HG02798 (cell line): ENCODE data around the gene TMPO.
"Not testable (repeated sequence)": the region's sequence is repeated elsewhere in the genome, so short reads cannot be mapped to it uniquely, and the experiment has no call there.

ENCODE experiments used
- ATAC-seq: cut with Tn5 transposase; IDR thresholded peaks from one replicate; pipeline ENCODE4 v1.9.1; 2021; ENCODE audit warnings: mild to moderate bottlenecking; ENCODE audit not compliant: unreplicated experiment, poor library complexity

TMPO gene, protein sequence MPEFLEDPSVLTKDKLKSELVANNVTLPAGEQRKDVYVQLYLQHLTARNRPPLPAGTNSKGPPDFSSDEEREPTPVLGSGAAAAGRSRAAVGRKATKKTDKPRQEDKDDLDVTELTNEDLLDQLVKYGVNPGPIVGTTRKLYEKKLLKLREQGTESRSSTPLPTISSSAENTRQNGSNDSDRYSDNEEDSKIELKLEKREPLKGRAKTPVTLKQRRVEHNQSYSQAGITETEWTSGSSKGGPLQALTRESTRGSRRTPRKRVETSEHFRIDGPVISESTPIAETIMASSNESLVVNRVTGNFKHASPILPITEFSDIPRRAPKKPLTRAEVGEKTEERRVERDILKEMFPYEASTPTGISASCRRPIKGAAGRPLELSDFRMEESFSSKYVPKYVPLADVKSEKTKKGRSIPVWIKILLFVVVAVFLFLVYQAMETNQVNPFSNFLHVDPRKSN

GRCh38 chr12:98515287-98516110, at the start of gene TMPO:
Gene TMPO, plus strand, starts transcription at chr12:98515590. Its CDS starts 278 bp downstream, at chr12:98515868.
- ATAC-seq, result peak; percentile 83

DNA sequence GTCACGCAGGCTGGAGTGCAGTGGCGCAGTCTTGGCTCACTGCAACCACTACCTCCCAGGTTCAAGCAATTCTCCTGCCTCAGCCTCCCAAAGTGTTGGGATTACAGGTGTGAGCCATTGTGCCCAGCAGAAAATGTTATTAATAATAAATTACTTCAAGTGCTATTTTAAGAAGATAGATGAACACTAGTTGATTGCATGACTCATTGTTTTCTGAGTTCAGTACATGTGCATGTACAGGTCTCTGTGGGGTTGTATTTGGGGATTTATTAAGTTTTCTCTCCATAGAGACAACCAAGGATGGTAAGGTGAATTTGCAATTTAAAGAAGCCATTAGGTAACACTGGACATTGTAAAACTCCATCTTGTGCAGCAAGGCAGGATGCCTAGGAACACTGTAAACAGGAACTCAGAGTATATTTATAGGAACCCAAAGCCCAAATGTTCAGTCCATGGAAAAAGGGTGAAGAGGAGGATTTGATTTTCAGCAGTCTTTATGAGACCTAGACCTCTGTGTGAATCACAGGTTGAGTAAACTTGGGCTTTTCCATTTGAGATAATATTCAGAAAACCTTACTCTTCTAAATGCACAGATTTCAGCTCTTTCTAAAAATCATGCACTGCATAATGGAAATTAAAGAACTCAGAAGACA, 49.3 kb upstream of the TMPO start:
- ATAC-seq, result no peak

DNA sequence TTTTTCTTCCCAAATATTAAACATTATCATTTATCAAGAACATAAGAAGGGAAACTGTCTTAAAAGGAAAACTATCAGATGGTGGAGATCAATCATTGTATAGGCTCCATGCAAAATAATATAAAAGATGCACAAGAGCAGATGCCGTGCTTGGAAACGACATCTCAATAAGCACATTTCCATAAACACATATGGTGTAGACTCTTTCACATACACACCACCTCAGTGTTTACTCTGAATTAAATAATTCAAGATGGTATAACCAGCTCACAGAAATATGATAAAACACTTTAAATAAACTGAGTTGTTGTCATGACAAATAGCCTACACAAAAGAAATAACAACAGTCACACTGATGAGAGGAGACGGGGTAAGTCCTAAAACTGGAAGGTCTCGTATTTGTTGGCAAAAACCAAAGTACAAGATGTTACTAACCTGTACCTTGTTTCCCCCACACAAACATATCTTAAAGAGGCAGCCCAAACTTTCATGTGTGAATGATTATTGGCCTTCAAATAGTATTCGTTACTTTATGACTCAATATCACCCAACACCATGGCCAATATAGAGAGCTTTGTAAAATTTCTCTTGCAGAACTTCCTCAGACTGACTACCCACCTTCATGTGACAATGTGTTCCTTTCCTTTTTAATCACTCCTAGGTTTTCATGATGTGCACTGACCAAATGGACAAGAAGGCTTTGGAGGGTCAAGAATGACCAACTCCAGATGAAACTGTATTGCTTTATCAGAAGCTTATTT, 48.6 kb upstream of the TMPO start:
- ATAC-seq, result no peak

DNA sequence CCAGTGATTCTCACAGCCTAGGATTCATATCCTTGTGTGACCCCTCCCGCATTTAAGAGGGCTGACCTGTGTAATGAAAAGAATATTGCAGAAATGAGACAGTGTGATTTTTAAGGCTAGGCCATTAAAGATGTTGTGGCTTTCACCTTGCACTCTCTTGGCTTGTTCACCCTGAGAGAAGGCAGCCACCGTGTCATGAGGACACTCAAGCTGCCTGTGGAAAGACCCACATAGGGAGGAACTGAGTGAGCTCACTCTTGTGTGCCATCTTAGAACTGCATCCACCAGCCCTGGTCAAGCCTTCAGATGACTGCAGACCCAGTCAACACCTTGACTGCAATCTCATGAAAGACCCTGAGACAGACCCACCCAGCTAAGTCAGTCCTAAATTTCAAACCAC, 46.3 kb upstream of the TMPO start:
- no peak for ATAC-seq

DNA sequence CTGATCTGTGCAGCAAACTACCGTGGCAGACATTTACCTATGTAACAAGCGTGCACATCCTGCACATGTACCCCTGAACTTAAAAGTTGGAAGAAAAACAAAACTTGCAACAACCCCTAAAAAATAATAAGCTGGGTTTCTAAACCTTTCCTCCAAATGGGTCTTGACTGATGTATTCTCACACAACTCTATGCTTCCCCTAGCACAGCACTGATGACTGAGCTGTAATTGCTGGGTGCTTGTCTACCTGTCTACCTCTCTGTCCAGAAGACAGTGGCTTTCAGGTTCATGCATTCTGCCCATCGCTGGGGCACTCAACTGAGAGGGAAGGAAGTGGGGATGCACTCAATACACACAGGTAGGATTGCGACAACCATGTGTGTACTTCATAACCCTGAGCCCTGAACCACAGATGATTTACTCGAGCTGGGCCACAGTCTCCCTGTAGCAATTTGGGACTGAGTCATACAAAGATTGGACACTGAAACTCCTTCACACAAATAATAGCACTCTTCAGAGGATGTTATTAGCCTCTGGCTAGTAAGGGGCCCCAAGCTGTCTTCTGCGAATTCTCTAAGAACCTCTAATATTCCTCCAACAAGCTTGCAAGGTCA, 44.8 kb upstream of the TMPO start:
- no peak for ATAC-seq

- no peak for ATAC-seq
These were observed 44.3 kb upstream of the TMPO start for GRCh38 chr12:98471085-98471484.

DNA sequence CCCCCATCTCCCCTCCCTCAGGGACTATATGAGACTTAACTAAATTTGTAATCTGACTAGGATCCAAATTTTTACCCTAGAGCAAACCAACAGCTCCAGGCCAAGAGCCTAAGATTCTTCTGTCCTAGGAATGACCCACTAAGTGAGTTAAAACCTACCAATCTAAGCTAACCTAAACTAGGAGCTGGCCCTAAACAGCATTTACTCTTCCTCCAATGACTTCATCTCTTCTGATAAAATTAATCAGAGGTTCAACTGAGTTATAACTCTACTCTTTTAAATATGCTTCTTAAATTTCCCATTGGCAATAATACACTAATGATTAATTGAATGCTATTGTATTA, 39.9 kb upstream of the TMPO start:
- no peak for ATAC-seq

- no peak for ATAC-seq
These were observed 36.8 kb upstream of the TMPO start for GRCh38 chr12:98478606-98479005.

GRCh38 chr12:98483621-98484503, 31.5 kb upstream of the TMPO start:
- no peak for ATAC-seq

DNA sequence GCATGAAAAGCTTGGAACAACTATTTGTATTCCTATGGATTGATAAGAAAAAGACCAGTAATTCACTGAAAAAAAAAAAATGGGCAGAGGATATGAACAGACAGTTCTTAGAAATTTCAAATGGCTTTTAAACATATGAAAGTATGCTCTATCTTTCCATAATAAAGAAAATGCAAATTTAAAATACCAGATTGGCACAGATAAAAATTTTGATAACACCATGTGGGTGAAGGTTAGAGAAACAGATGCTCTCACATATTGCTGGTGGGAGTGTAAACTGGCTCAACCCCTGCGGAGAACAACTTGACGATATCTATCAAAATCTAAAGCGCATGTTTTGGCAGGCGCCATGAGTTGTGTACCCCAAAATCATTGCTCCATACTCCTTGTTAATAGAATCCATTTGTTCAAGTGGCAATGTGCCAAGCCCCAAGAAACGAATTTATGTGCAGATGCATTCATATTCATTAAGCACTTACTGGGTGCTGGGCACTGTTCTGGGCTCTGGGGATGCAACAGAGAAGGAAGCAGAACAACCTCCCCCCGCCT, 29.5 kb upstream of the TMPO start:
- ATAC-seq, result no peak

GRCh38 chr12:98488416-98488815, 27.0 kb upstream of the TMPO start:
- ATAC-seq, result not testable (repeated sequence)

- ATAC-seq, result no peak
These were observed 26.2 kb upstream of the TMPO start for GRCh38 chr12:98489176-98489575.

DNA sequence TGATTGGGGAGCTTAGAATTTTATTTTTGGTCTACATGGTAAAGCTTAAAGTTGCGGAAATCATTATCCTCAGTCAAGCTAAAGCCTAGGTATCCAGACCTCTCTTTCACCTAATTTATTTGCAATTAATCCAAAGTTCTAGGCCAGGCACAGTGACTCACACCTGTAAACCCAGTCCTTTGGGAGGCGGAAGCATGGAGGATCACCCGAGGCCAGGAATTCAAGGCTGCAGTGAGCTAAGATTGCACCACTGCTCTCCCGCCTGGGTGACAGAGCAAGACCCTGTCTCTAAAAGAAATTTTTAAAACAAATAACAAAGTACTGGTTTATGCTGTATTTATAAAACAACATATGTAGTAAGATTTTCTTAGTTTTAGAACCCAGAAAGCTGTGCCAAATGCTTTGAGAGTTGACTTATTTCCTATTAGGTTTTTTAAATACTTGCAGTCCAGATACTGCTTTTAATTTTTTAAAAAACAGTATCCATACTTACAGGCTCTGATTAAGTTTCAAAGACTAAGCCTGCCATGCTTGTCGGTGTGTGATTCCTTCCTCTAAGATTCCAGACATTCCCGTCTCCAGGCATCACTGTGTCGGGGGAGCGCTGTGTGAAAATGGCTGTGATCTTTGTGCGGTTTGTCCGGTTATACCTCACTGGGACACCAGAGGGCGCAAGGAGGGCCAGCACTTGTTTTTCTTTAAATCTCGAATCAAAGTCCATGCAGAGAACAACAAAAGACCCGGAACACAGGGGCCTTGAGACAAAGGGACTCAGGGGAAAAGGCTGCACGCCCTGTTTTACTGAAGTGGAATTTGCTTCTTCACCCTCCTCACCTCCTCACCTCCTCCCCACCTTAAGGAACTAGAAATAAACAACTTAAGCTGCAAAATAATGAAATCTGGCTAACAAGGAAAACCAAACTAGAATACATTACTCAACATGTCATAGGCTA, 24.6 kb upstream of the TMPO start:
- ATAC-seq, result peak; percentile 92

DNA sequence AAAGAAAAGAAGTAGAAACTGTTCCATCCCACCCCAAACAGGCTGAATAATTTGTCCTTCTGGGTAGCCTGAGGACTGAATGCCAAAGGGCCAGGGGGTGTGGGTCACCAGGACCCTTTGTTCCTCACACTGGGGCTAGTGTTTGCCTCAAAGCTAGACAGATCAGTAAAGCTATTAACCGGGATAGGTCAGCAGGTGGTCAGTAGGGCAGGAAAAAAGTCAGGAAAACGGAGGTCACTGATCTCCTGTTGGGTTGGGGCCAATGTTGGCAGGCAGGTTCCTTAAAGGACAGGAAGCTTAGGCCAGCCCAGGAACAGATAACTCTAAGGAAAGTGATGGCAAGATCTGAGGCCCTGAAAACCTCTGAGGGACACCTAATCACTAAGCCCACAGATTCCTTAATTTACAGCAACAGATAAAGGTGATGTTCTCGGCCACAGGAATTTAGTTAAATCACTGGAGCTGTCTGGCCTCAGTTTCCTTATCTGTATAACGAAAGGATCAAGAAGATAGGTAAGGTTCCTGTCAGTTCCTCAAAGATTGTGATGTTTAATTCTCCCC, 22.7 kb upstream of the TMPO start:
- no peak for ATAC-seq

DNA sequence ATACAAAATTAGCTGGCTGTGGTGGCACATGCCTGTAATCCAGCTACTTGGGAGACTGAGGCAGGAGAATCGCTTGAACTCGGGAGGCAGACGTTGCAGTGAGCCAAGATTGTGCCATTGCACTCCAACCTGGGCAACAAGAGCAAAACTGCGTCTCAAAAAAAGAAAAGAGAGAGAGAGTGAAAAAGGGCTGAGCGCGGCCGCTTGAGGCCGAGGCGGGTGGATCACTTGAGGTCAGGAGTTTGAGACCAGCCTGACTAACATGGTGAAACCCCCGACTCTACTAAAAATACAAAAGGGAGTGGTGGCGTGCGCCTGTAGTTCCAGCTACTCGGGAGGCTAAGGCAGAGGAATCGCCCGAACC, 14.1 kb upstream of the TMPO start:
- ATAC-seq, result not testable (repeated sequence)

DNA sequence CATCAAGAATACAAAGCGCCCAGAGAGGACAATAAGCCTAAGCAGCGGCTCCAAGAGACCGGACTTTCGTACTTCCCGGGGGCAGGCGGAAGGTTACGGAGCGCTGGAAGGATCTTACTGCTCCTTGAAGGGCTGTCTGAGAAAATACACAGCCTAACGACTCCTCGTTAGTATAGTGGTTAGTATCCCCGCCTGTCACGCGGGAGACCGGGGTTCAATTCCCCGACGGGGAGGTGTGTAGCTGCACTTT, 12.1 kb upstream of the TMPO start:
- ATAC-seq, result peak; percentile 63

DNA sequence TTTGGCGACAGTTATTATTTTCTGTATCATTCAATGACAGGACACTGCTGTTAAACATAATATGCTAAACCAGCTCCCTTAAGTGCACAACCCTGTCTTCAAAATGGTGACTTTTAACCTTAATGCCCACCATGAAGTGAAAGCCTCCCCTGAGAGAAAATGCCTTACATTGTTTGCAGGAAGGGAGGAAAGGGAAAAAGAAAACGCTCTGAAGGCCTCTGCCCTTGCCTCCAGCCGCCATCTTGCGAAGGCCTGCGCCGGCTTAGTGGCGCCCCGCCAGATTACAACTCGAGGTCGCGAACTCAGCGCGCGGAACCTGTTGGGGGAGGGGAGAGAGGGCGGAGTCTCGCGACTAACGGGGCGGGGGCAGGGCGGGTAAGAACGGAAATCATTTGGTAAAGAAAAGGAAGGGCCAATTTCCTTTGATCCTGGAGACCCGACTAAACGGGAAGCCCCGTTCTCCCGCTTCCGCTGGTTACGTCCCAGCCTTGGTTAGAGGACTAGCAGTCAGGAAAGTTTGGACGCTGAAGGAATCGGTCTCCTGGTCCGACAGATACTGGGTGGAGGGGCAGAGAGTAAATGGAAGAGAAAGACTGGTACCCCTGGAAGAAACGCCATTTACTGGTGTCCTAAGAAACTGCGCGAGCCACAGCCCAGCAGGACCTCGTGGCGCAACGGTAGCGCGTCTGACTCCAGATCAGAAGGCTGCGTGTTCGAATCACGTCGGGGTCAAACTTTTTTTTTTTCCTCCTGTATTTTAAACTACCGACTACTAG, 11.6 kb upstream of the TMPO start:
- peak; percentile 79 for ATAC-seq
